B cell (primary cell): ENCODE measurements around the gene USH2A.

Source experiments
- EZH2 ChIP-seq: IDR thresholded peaks from 2 replicates; pipeline ENCODE4 v1.6.1; 2012; ENCODE audit warnings: borderline replicate concordance, low read depth, mild to moderate bottlenecking, moderate library complexity, low read length; ENCODE audit not compliant: insufficient read depth, poor library complexity, severe bottlenecking
- TF ChIP-seq, protein P1 (sequence below): fragments of 200-600 bp; IDR thresholded peaks from one replicate; pipeline ENCODE4 v1.8.0; 2022; ENCODE audit warnings: antibody characterized with exemption, mild to moderate bottlenecking

DNA sequence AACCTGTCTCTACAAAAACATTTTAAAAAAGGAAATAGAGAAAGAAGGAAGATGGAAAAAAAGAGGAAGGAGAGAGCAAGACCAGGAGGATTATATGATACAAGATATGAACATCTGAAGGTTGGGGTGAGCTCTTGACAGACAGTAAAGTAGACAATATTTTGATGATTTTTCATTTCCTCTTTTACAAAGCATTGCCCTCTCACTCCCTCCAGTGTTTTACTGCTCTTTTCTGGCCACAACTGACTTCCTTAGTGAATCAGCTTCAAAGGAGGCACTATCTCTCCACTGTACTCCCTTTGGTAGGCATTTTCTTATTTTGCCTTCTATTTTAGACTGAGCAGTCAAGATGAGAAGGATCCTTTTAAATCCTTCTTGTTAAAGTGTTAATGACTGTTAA is 559.5 kb downstream of the USH2A start:
- TF ChIP-seq, protein P1, sequence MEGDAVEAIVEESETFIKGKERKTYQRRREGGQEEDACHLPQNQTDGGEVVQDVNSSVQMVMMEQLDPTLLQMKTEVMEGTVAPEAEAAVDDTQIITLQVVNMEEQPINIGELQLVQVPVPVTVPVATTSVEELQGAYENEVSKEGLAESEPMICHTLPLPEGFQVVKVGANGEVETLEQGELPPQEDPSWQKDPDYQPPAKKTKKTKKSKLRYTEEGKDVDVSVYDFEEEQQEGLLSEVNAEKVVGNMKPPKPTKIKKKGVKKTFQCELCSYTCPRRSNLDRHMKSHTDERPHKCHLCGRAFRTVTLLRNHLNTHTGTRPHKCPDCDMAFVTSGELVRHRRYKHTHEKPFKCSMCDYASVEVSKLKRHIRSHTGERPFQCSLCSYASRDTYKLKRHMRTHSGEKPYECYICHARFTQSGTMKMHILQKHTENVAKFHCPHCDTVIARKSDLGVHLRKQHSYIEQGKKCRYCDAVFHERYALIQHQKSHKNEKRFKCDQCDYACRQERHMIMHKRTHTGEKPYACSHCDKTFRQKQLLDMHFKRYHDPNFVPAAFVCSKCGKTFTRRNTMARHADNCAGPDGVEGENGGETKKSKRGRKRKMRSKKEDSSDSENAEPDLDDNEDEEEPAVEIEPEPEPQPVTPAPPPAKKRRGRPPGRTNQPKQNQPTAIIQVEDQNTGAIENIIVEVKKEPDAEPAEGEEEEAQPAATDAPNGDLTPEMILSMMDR: no peak
- no peak for TF ChIP-seq EZH2
